Measurements from ENCODE around the gene MED13L. TPM values are rescaled to one million over a fixed set of nuclear protein-coding genes. Genes with fewer than 3 reads are reported as not detected.

Gene MED13L
- total and polyA plus RNA-seq, 12 donors = 9.4 to 76.5 (median 64.2) TPM

GRCh38 chr12:116210762-116211161 is 66.7 kb downstream of the MED13L start:
- H3K27me3 ChIP-seq = no peaks in the 10 kb centered on the region
- no peak overlapping the region for H3K4me3 ChIP-seq
- WGBS, 2 donors = 74 to 87% methylated on average over 4 of the region's 4 CpGs
- peaks cover 0 to 86% (median 60%) of the 10 kb centered on the region in 9 donors for H3K4me1 ChIP-seq
- no peak overlapping the region for H3K27ac ChIP-seq
- intact Hi-C loops (cut with DNase I) = no loop called here
- H3K36me3 ChIP-seq = no peaks in the 10 kb centered on the region
- ATAC-seq (no peak), DNase-seq (no peak)
- H3K9me3 ChIP-seq = no peaks in the 10 kb centered on the region
- no peak for TF ChIP-seq CTCF (IDR thresholded peaks at IDR 0.05)

DNA sequence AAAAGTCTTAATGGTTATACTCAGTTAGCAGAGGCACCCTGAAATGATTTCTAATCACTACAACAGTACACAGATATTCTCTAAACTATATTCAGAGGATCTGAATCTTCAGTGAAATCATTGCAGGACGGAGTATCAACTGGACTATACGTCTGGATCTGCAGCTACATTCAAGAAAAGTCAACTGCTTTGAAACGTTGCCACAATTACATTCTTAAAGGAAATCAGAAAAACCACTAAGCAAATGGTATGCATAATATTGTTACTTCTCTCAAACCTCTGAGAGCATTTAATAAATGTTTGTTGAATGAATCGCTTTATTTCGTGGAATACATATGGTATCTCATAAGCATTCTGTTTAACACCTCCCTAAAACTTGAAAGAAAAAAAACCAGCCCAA is 67.4 kb downstream of the MED13L start:
- peaks cover 0 to 85% (median 57%) of the 10 kb centered on the region in 9 donors for H3K4me1 ChIP-seq
- 76 to 79% methylated on average over 5 of the region's 5 CpGs for WGBS, 2 donors
- no peaks in the 10 kb centered on the region for H3K9me3 ChIP-seq
- intact Hi-C loops (cut with DNase I) = no loop called here
- H3K27me3 ChIP-seq = no peaks in the 10 kb centered on the region
- H3K36me3 ChIP-seq = no peaks in the 10 kb centered on the region
- ATAC-seq (no peak), DNase-seq (no peak)
- TF ChIP-seq CTCF (IDR thresholded peaks at IDR 0.05) = no peak
- no peak overlapping the region for H3K4me3 ChIP-seq
- no peak overlapping the region for H3K27ac ChIP-seq

- H3K27me3 ChIP-seq = no peaks in the 10 kb centered on the region
- WGBS, 2 donors = 93 to 96% methylated on average over 2 of the region's 2 CpGs
- TF ChIP-seq CTCF (IDR thresholded peaks at IDR 0.05) = no peak
- intact Hi-C loops (cut with DNase I) = no loop called here
- no peak overlapping the region for H3K27ac ChIP-seq
- H3K4me1 ChIP-seq = peaks cover 0 to 83% (median 56%) of the 10 kb centered on the region in 9 donors
- no peaks in the 10 kb centered on the region for H3K9me3 ChIP-seq
- no peaks in the 10 kb centered on the region for H3K36me3 ChIP-seq
- no peak overlapping the region for H3K4me3 ChIP-seq
- no peak for DNase-seq
- ATAC-seq = no peak
Measured at GRCh38 chr12:116209503-116209902, 68.0 kb downstream of the MED13L start.

- Histone ChIP-seq H3K27ac (no peak overlapping the region), H3K9me3 (no peaks in the 10 kb centered on the region), H3K4me3 (no peak overlapping the region), H3K4me1 (peaks cover 0 to 74% (median 41%) of the 10 kb centered on the region in 9 donors), H3K27me3 (no peaks in the 10 kb centered on the region), H3K36me3 (peaks cover 0 to 3% (median 0%) of the 10 kb centered on the region in 9 donors)
- intact Hi-C loops (cut with DNase I) = no loop called here
- WGBS, 2 donors = 98 to 100% methylated on average over 3 of the region's 3 CpGs
- TF ChIP-seq CTCF (IDR thresholded peaks at IDR 0.05) = no peak
- no peak for DNase-seq
- ATAC-seq = no peak
Measured at GRCh38 chr12:116207274-116207673, 70.2 kb downstream of the MED13L start.

Data from heart right ventricle (tissue), 16 donors.